ENCODE results near the gene CEP70. TPM values are rescaled to one million over a fixed set of nuclear protein-coding genes. Genes with fewer than 3 reads are reported as not detected.
"Not testable (repeated sequence)": the region's sequence is repeated elsewhere in the genome, so short reads cannot be mapped to it uniquely, and the experiment has no call there.

Gene CEP70
- total RNA-seq, 1 experiment from 2014 or later: 25.0 TPM

- Mint-ChIP-seq H3K36me3 (ENCODE audit: insufficient read depth, unreplicated experiment) (no peaks in the 10 kb centered on the region), H3K27ac (ENCODE audit: unreplicated experiment) (no peak overlapping the region), H3K9me3 (ENCODE audit: unreplicated experiment) (peaks cover 12% of the 10 kb centered on the region), H3K4me1 (ENCODE audit: low read depth, unreplicated experiment) (peaks cover 21% of the 10 kb centered on the region), H3K4me3 (ENCODE audit: unreplicated experiment) (no peak overlapping the region), H3K27me3 (ENCODE audit: insufficient read depth, unreplicated experiment) (no peaks in the 10 kb centered on the region)
- no TSS peak for BruUV-seq (replicated peaks)
- H3K9me3 ChIP-seq: no peaks in the 10 kb centered on the region
- no peaks in the 10 kb centered on the region for H3K4me1 ChIP-seq
- H3K4me3 ChIP-seq (ENCODE audit: low read depth, low read length): no peak overlapping the region
- ChIA-PET CTCF (interaction anchor here (0.7 kb wide), 1 partner anchor 289 kb away, joined by 3 read pairs; no protein-coding TSS in a partner anchor), POLR2A (no interaction called here)
- intact Hi-C loops (cut with micrococcal nuclease; ENCODE audit: unreplicated experiment): no loop called here
- no peak for DNase-seq
- no peaks in the 10 kb centered on the region for H3K36me3 ChIP-seq (ENCODE audit: control insufficient read depth, insufficient read depth, low read length)
- no peaks in the 10 kb centered on the region for H3K27me3 ChIP-seq (replicated peaks; ENCODE audit: control insufficient read depth, insufficient read depth, low read length)
- TF ChIP-seq, protein P1, sequence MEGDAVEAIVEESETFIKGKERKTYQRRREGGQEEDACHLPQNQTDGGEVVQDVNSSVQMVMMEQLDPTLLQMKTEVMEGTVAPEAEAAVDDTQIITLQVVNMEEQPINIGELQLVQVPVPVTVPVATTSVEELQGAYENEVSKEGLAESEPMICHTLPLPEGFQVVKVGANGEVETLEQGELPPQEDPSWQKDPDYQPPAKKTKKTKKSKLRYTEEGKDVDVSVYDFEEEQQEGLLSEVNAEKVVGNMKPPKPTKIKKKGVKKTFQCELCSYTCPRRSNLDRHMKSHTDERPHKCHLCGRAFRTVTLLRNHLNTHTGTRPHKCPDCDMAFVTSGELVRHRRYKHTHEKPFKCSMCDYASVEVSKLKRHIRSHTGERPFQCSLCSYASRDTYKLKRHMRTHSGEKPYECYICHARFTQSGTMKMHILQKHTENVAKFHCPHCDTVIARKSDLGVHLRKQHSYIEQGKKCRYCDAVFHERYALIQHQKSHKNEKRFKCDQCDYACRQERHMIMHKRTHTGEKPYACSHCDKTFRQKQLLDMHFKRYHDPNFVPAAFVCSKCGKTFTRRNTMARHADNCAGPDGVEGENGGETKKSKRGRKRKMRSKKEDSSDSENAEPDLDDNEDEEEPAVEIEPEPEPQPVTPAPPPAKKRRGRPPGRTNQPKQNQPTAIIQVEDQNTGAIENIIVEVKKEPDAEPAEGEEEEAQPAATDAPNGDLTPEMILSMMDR (IDR thresholded peaks at IDR 0.05; ENCODE audit: insufficient read depth in 1 of 2, low read depth in 1 of 2, low read length in 1 of 2, severe bottlenecking in 1 of 2, unreplicated experiment in 1 of 2): no peak
Measured at GRCh38 chr3:138559134-138559533, 34.9 kb downstream of the CEP70 start.

GRCh38 chr3:138554775-138555174 lies 39.3 kb downstream of the CEP70 start:
- H3K36me3 Mint-ChIP-seq (ENCODE audit: insufficient read depth, unreplicated experiment): not testable (repeated sequence)

DNA sequence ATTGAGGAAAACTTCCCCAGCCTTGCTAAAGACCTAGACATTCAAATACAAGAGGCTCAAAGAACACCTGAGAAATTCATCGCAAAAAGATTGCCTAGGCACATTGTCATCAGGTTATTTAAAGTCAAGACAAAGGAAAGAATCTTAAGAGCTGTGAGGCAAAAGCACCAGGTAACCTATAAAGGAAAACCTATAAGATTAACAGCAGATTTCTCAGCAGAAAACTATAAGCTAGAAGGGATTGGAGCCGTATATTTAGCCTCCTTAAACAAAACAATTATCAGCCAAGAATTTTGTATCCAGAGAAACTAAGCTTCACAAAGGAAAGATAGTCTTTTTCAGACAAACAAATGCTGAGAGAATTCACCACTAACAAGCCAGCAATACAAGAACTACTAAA lies 43.1 kb downstream of the CEP70 start:
- CTCF ChIA-PET; H3K27ac Mint-ChIP-seq (ENCODE audit: unreplicated experiment); H3K4me3 Mint-ChIP-seq (ENCODE audit: unreplicated experiment); DNase-seq; H3K27me3 Mint-ChIP-seq (ENCODE audit: insufficient read depth, unreplicated experiment); BruUV-seq (replicated peaks); H3K4me1 ChIP-seq; POLR2A ChIA-PET; H3K4me3 ChIP-seq (ENCODE audit: low read depth, low read length); intact Hi-C loops (cut with micrococcal nuclease; ENCODE audit: unreplicated experiment); H3K36me3 Mint-ChIP-seq (ENCODE audit: insufficient read depth, unreplicated experiment); H3K4me1 Mint-ChIP-seq (ENCODE audit: low read depth, unreplicated experiment); H3K27me3 ChIP-seq (replicated peaks; ENCODE audit: control insufficient read depth, insufficient read depth, low read length); H3K36me3 ChIP-seq (ENCODE audit: control insufficient read depth, insufficient read depth, low read length): not testable (repeated sequence)
- H3K9me3 ChIP-seq: peaks cover 19% of the 10 kb centered on the region
- H3K9me3 Mint-ChIP-seq (ENCODE audit: unreplicated experiment): peaks cover 43% of the 10 kb centered on the region

More at GRCh38 chr3:138554775-138555174, 39.3 kb downstream of the CEP70 start:
- H3K4me1 ChIP-seq; H3K27ac Mint-ChIP-seq (ENCODE audit: unreplicated experiment); H3K4me1 Mint-ChIP-seq (ENCODE audit: low read depth, unreplicated experiment); POLR2A ChIA-PET; intact Hi-C loops (cut with micrococcal nuclease; ENCODE audit: unreplicated experiment); H3K36me3 ChIP-seq (ENCODE audit: control insufficient read depth, insufficient read depth, low read length); CTCF ChIA-PET; BruUV-seq (replicated peaks); H3K4me3 ChIP-seq (ENCODE audit: low read depth, low read length); H3K27me3 ChIP-seq (replicated peaks; ENCODE audit: control insufficient read depth, insufficient read depth, low read length); H3K4me3 Mint-ChIP-seq (ENCODE audit: unreplicated experiment); DNase-seq; H3K27me3 Mint-ChIP-seq (ENCODE audit: insufficient read depth, unreplicated experiment): not testable (repeated sequence)
- peaks cover 11% of the 10 kb centered on the region; the same call in 1 of the 2 replicates for H3K9me3 ChIP-seq
- H3K9me3 Mint-ChIP-seq (ENCODE audit: unreplicated experiment): peaks cover 31% of the 10 kb centered on the region

GRCh38 chr3:138549179-138549977 lies 44.7 kb downstream of the CEP70 start:
- H3K4me3 Mint-ChIP-seq (ENCODE audit: unreplicated experiment): no peak overlapping the region
- POLR2A ChIA-PET: no interaction called here
- H3K27ac Mint-ChIP-seq (ENCODE audit: unreplicated experiment): no peak overlapping the region
- BruUV-seq (replicated peaks): no TSS peak
- H3K27me3 Mint-ChIP-seq (ENCODE audit: insufficient read depth, unreplicated experiment): no peaks in the 10 kb centered on the region
- TF ChIP-seq, protein P1 (IDR thresholded peaks at IDR 0.05; ENCODE audit: insufficient read depth in 1 of 2, low read depth in 1 of 2, low read length in 1 of 2, severe bottlenecking in 1 of 2, unreplicated experiment in 1 of 2): no peak
- no peak overlapping the region for H3K4me3 ChIP-seq (ENCODE audit: low read depth, low read length)
- CTCF ChIA-PET: no interaction called here
- peaks cover 54% of the 10 kb centered on the region for H3K9me3 Mint-ChIP-seq (ENCODE audit: unreplicated experiment)
- H3K36me3 ChIP-seq (ENCODE audit: control insufficient read depth, insufficient read depth, low read length): peaks cover 3% of the 10 kb centered on the region; the same call in 1 of the 2 replicates
- H3K4me1 Mint-ChIP-seq (ENCODE audit: low read depth, unreplicated experiment): no peaks in the 10 kb centered on the region
- no peaks in the 10 kb centered on the region for H3K4me1 ChIP-seq
- peaks cover 8% of the 10 kb centered on the region for H3K36me3 Mint-ChIP-seq (ENCODE audit: insufficient read depth, unreplicated experiment)
- intact Hi-C loops (cut with micrococcal nuclease; ENCODE audit: unreplicated experiment): no loop called here
- DNase-seq: no peak
- H3K9me3 ChIP-seq: peaks cover 31% of the 10 kb centered on the region
- no peaks in the 10 kb centered on the region for H3K27me3 ChIP-seq (replicated peaks; ENCODE audit: control insufficient read depth, insufficient read depth, low read length)
